Thyroid gland (tissue), 4 donors: ENCODE data around the gene SRD5A3. TPM values are rescaled to one million over a fixed set of nuclear protein-coding genes. Genes with fewer than 3 reads are reported as not detected.

Source experiments
- DNase-seq, 2 donors: peaks; one replicate each; pipeline ENCODE4 v3.0.0-alpha.2; 2019
- H3K27ac ChIP-seq, 3 donors: fragments of 200-600 bp; sonication (generic); 1 replicate in 2 of 3; 2 replicates in 1 of 3; pipeline ENCODE4 v1.5.1; 2016 to 2019; ENCODE audit warnings: mild to moderate bottlenecking in 1 of 3, moderate library complexity in 1 of 3
- H3K27me3 ChIP-seq: fragments of 200-600 bp; sonication (generic); one replicate; pipeline ENCODE4 v1.5.1; 2019
- H3K36me3 ChIP-seq, 2 donors: fragments of 200-600 bp; sonication (generic); one replicate each; pipeline ENCODE4 v1.5.1; 2016 to 2019
- H3K4me1 ChIP-seq, 2 donors: fragments of 200-600 bp; sonication (generic); one replicate each; pipeline ENCODE4 v1.5.1; 2017 to 2019
- H3K4me3 ChIP-seq, 3 donors: fragments of 200-600 bp; sonication (generic); replicated peaks in 1 of 3; 1 replicate in 2 of 3; 2 replicates in 1 of 3; pipeline ENCODE4 v1.5.1; 2016; ENCODE audit warnings: mild to moderate bottlenecking in 1 of 3
- H3K9me3 ChIP-seq: fragments of 200-600 bp; sonication (generic); one replicate; pipeline ENCODE4 v1.5.1; 2017
- CTCF ChIP-seq, 6 experiments: fragments of 200-600 bp in 3 of 6; fragments of 450-650 bp in 3 of 6; sonication (generic) in 3 of 6; IDR thresholded peaks; one replicate each; pipeline ENCODE4 v1.5.1; 2016 to 2019; ENCODE audit warnings: antibody characterized with exemption in 6 of 6, mild to moderate bottlenecking in 2 of 6, inconsistent platforms in 1 of 6, moderate library complexity in 1 of 6
- POLR2A ChIP-seq, 2 donors: fragments of 450-650 bp; IDR thresholded peaks; one replicate each; pipeline ENCODE4 v1.6.1; 2017; ENCODE audit warnings: antibody characterized with exemption in 2 of 2, mild to moderate bottlenecking in 2 of 2, moderate library complexity in 1 of 2
- WGBS, 2 donors: methylation state at CpG; one replicate each; pipeline ENCODE4 v1.1.5; 2017; 5-methylcytosine and 5-hydroxymethylcytosine counted together
- intact Hi-C: fragments of 100-400 bp; cut with DNase I; formaldehyde crosslinking; loops from one replicate; pipeline ENCODE4 v1.15.1; 2023
- total RNA-seq, 4 donors: library from RNA; depleted of rRNA; stranded (reverse); fragments of >200 nt; gene quantifications; one replicate each; pipeline ENCODE4 v1.2.3, GENCODE V29; 2016

The SRD5A3 gene
- total RNA-seq, 4 donors from 2014 or later, result 2.7 to 12.0 (median 7.0) TPM

GRCh38 chr4:55372259-55372658, 26.2 kb downstream of the SRD5A3 start:
- Histone ChIP-seq H3K36me3 (no peaks in the 10 kb centered on the region), H3K4me3 (no peak overlapping the region), H3K9me3 (no peaks in the 10 kb centered on the region), H3K4me1 (no peaks in the 10 kb centered on the region), H3K27ac (no peak overlapping the region), H3K27me3 (no peaks in the 10 kb centered on the region)
- TF ChIP-seq POLR2A (IDR thresholded peaks at IDR 0.05), result no peak
- no peak for TF ChIP-seq CTCF (IDR thresholded peaks at IDR 0.05)
- intact Hi-C loops, result no loop called here
- WGBS, 2 donors, result 92 to 95% methylated on average over 7 of the region's 7 CpGs
- no peak for DNase-seq

GRCh38 chr4:55373461-55373860, 27.4 kb downstream of the SRD5A3 start:
- DNase-seq, result no peak
- Histone ChIP-seq H3K27ac (no peak overlapping the region), H3K4me3 (no peak overlapping the region), H3K9me3 (no peaks in the 10 kb centered on the region), H3K4me1 (no peaks in the 10 kb centered on the region), H3K27me3 (no peaks in the 10 kb centered on the region), H3K36me3 (no peaks in the 10 kb centered on the region)
- 94 to 95% methylated on average over 1 of the region's 1 CpG for WGBS, 2 donors
- intact Hi-C loops, result no loop called here
- no peak for TF ChIP-seq CTCF (IDR thresholded peaks at IDR 0.05)
- no peak for TF ChIP-seq POLR2A (IDR thresholded peaks at IDR 0.05)

- 84 to 91% methylated on average over 2 of the region's 2 CpGs for WGBS, 2 donors
- intact Hi-C loops, result no loop called here
- no peak for DNase-seq
Measured at GRCh38 chr4:55376698-55377097, 30.7 kb downstream of the SRD5A3 start.

GRCh38 chr4:55378617-55379467, 32.8 kb downstream of the SRD5A3 start:
- no peak for DNase-seq
- Histone ChIP-seq H3K4me3 (no peak overlapping the region), H3K9me3 (no peaks in the 10 kb centered on the region), H3K4me1 (no peaks in the 10 kb centered on the region), H3K36me3 (no peaks in the 10 kb centered on the region), H3K27ac (no peak overlapping the region), H3K27me3 (no peaks in the 10 kb centered on the region)
- intact Hi-C loops, result no loop called here
- no peak for TF ChIP-seq POLR2A (IDR thresholded peaks at IDR 0.05)
- TF ChIP-seq CTCF (IDR thresholded peaks at IDR 0.05), result no peak
- 86 to 88% methylated on average over 13 of the region's 13 CpGs for WGBS, 2 donors

More at GRCh38 chr4:55376698-55377097, 30.7 kb downstream of the SRD5A3 start:
- no peaks in the 10 kb centered on the region for H3K27me3 ChIP-seq
- H3K4me1 ChIP-seq, result no peaks in the 10 kb centered on the region
- no peak overlapping the region for H3K27ac ChIP-seq
- TF ChIP-seq POLR2A (IDR thresholded peaks at IDR 0.05), result no peak
- no peak for TF ChIP-seq CTCF (IDR thresholded peaks at IDR 0.05)
- H3K9me3 ChIP-seq, result no peaks in the 10 kb centered on the region
- no peaks in the 10 kb centered on the region for H3K36me3 ChIP-seq
- H3K4me3 ChIP-seq, result no peak overlapping the region

- Histone ChIP-seq H3K27ac (no peak overlapping the region), H3K36me3 (no peaks in the 10 kb centered on the region), H3K9me3 (no peaks in the 10 kb centered on the region), H3K4me3 (no peak overlapping the region), H3K27me3 (no peaks in the 10 kb centered on the region), H3K4me1 (no peaks in the 10 kb centered on the region)
- intact Hi-C loops, result no loop called here
- no peak for DNase-seq
- WGBS, 2 donors, result 80 to 84% methylated on average over 2 of the region's 2 CpGs
- TF ChIP-seq CTCF (IDR thresholded peaks at IDR 0.05) (no peak), POLR2A (IDR thresholded peaks at IDR 0.05) (no peak)
Measured at GRCh38 chr4:55380576-55380975, 34.5 kb downstream of the SRD5A3 start.
